BE2C (cell line): ENCODE data around the gene EIF2B1.

Experiments
- DNase-seq: peaks from one replicate; pipeline ENCODE4 v3.0.0-alpha.2; 2020
- H3K27me3 ChIP-seq: fragments of 250-450 bp; sonication (Bioruptor Pico); 2 replicates; pipeline ENCODE4 v1.5.1; 2020; ENCODE audit warnings: mild to moderate bottlenecking
- H3K36me3 ChIP-seq: fragments of 250-450 bp; sonication (Bioruptor Pico); 2 replicates; pipeline ENCODE4 v1.5.1; 2020; ENCODE audit warnings: mild to moderate bottlenecking
- H3K4me1 ChIP-seq: fragments of 250-450 bp; sonication (Bioruptor Pico); 2 replicates; pipeline ENCODE4 v1.5.1; 2020
- H3K4me3 ChIP-seq: 2 replicates; pipeline ENCODE4 v1.5.1; 2011; ENCODE audit warnings: low read depth, low read length
- H3K9me3 ChIP-seq: fragments of 250-450 bp; sonication (Bioruptor Pico); 2 replicates; pipeline ENCODE4 v1.5.1; 2020
- TF ChIP-seq, protein P1 (sequence below): IDR thresholded peaks from 2 replicates; pipeline ENCODE4 v1.5.1; 2012; ENCODE audit warnings: mild to moderate bottlenecking, low read depth, low read length

EIF2B1 gene

DNA sequence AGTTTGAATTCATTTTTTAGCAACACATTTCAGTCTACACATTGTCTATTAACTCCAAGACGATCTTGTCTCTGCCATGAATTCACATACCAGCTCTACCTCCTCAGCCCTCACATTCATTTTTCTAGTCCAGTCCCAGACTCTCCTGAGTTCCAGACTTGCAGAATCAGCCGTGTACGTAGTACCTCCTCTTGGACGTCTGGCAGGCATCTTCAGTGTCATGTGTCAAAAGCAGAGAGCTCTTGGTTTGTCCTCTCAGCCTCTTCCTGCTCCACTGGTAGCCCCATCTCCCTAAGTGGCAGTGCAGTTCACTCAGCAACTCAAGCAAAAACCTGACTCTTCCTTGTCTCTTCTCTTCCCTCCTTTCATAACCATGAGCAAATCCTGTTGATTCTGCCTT lies 22.9 kb upstream of the EIF2B1 start:
- peaks cover 38% of the 10 kb centered on the region for H3K36me3 ChIP-seq
- TF ChIP-seq, protein P1, sequence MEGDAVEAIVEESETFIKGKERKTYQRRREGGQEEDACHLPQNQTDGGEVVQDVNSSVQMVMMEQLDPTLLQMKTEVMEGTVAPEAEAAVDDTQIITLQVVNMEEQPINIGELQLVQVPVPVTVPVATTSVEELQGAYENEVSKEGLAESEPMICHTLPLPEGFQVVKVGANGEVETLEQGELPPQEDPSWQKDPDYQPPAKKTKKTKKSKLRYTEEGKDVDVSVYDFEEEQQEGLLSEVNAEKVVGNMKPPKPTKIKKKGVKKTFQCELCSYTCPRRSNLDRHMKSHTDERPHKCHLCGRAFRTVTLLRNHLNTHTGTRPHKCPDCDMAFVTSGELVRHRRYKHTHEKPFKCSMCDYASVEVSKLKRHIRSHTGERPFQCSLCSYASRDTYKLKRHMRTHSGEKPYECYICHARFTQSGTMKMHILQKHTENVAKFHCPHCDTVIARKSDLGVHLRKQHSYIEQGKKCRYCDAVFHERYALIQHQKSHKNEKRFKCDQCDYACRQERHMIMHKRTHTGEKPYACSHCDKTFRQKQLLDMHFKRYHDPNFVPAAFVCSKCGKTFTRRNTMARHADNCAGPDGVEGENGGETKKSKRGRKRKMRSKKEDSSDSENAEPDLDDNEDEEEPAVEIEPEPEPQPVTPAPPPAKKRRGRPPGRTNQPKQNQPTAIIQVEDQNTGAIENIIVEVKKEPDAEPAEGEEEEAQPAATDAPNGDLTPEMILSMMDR: no peak

DNA sequence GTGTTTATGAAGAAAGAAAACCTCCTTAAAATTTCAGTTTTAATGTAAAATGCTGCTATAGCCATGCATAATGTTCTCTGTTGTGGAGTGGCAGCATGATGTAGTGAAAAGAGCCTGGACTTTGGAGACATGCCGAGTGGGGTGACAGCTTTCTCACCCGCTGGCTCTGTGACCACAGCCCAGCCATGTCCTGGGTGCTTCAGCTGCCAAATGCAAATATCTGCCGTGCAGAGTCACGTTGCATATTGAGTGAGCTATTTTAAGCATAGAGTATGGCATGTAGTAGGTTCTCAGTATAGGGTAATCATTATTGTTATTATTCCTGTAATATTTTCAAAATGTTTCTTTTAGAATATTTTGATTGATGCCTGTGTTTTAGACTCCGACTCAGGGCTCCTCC lies 21.9 kb upstream of the EIF2B1 start:
- Histone ChIP-seq H3K36me3 (peaks cover 48% of the 10 kb centered on the region), H3K4me3 (no peak overlapping the region), H3K27me3 (no peaks in the 10 kb centered on the region), H3K9me3 (no peaks in the 10 kb centered on the region), H3K4me1 (no peaks in the 10 kb centered on the region)
- TF ChIP-seq, protein P1: no peak
- DNase-seq: no peak

More for the DNA sequence above, 22.9 kb upstream of the EIF2B1 start:
- no peak overlapping the region for H3K4me3 ChIP-seq
- no peak for DNase-seq
- no peaks in the 10 kb centered on the region for H3K9me3 ChIP-seq
- H3K27me3 ChIP-seq: no peaks in the 10 kb centered on the region
- H3K4me1 ChIP-seq: no peaks in the 10 kb centered on the region

DNA sequence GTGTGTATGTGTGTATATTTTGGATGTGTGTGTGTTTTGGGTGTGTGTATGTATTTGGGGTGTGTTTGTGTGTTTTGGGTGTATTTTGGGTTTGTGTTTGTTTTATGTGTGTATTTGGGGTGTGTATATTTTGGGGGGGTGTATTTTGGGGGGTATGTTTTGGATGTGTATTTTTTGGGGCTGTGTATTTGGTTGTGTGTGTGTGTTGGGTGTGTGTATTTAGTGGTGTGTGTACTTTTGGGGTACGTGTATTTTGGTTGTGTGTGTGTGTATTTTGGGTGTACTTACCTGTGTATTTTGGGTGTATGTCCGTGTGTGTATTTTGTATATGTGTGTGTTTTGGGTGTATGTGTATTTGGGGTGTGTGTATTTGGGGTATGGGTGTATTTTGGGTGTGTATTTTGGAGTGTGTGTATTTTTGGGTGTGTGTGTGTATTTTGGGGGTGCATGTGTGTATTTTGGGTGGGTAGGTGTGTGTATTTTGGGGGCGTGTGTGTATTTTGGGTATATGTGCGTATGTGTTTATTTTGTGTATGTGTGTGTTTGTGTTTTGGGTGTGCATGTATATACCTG lies 20.7 kb upstream of the EIF2B1 start:
- Histone ChIP-seq H3K4me3 (no peak overlapping the region), H3K9me3 (no peaks in the 10 kb centered on the region), H3K27me3 (no peaks in the 10 kb centered on the region), H3K4me1 (no peaks in the 10 kb centered on the region), H3K36me3 (peaks cover 51% of the 10 kb centered on the region)
- no peak for DNase-seq
- TF ChIP-seq, protein P1: no peak

DNA sequence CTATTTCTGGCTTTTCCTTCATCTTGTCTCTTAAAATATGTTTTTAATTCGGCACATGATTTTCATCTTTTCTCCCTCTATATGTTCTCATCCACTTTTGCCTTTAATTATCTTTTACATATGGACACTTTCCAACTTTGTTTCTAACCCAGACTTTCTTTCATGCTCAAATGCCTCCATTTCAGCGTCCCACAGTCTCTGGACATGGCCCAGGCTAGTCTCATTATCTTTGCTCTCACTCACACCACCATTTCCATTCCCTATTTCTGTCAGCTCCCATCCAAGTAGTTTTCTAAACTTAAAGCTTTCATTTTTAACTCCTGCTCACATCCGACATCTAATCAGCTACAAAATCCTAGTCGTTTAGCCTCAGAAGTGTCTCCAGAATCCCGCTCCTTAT lies 14.9 kb upstream of the EIF2B1 start:
- Histone ChIP-seq H3K9me3 (no peaks in the 10 kb centered on the region), H3K27me3 (no peaks in the 10 kb centered on the region), H3K4me3 (no peak overlapping the region), H3K4me1 (no peaks in the 10 kb centered on the region), H3K36me3 (peaks cover 59% of the 10 kb centered on the region)
- DNase-seq: no peak
- TF ChIP-seq, protein P1: no peak

DNA sequence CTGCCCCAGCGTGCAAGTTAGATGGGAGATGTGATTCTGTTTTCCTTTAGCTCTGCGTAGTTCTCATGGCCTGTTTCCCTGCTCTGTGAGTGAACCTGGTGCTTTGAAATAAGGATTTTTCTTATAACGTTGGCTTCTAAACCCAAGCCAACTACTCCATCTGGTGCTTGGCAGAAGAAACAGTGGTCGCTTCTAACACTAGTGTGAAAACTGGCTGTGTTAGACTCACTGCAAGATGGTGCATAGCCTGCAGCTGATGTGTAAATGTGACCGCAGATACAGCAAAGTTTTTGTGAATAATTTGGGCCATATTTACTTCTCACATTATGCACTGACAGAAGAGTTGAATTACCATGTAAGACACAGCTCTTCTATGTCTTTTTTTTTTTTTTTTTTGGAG lies 12.4 kb upstream of the EIF2B1 start:
- no peaks in the 10 kb centered on the region for H3K4me1 ChIP-seq
- no peak for DNase-seq
- H3K27me3 ChIP-seq: no peaks in the 10 kb centered on the region
- no peaks in the 10 kb centered on the region for H3K9me3 ChIP-seq
- peaks cover 51% of the 10 kb centered on the region for H3K36me3 ChIP-seq
- no peak overlapping the region for H3K4me3 ChIP-seq
- TF ChIP-seq, protein P1: no peak

DNA sequence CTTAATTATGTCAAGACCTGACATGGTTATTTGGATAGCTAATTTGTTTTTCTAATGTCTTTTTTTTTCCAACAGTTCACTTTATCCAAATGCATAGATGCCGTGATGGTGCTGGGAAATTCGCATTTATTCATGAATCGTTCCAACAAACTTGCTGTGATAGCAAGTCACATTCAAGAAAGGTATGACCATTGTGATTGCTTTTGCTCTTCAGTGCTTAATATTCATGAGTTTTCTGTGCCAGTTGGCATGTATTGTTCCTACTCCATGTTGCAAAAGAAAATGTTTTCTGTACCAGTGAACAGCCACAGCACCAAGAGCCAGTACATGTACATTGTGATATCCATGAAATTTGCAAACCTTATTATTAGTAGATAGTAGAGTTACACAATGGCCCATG lies 11.9 kb upstream of the EIF2B1 start:
- Histone ChIP-seq H3K36me3 (peaks cover 46% of the 10 kb centered on the region), H3K27me3 (no peaks in the 10 kb centered on the region), H3K4me1 (no peaks in the 10 kb centered on the region), H3K9me3 (no peaks in the 10 kb centered on the region), H3K4me3 (no peak overlapping the region)
- TF ChIP-seq, protein P1: no peak
- no peak for DNase-seq
